A549 (cell line): ENCODE results near the gene KIFBP. TPM values are rescaled to one million over a fixed set of nuclear protein-coding genes. Genes with fewer than 3 reads are reported as not detected.

Experiments
- ATAC-seq, 2 experiments: fragments of 200-7000 bp in 1 of 2; fragments of >200 bp in 1 of 2; cut with Nextera tagmentation in 1 of 2; cut with Tn5 transposase in 1 of 2; 3 replicates each; pipeline versions ENCODE4 v1.8.0 to v1.9.1; 2018 to 2020; ENCODE audit warnings: mild to moderate bottlenecking in 1 of 2, moderate library complexity in 1 of 2
- CTCF ChIA-PET: fragments of 300-600 bp; sonication (Branson Sonifier 250); formaldehyde crosslinking; extraction: SDS; loops from one replicate; lab custom pipeline; 2021; ENCODE audit warnings: antibody characterized with exemption, inconsistent platforms; lab: Yijun Ruan, JAX
- POLR2A ChIA-PET: fragments of 350-600 bp; formaldehyde crosslinking; extraction: SDS; loops from one replicate; lab custom pipeline; 2021; ENCODE audit warnings: antibody characterized with exemption, inconsistent platforms; lab: Yijun Ruan, JAX
- DNase-seq, 2 experiments: peaks; one replicate each; pipeline versions ENCODE4 v3.0.0 to v3.0.0-alpha.2; 2011 to 2016; ENCODE audit warnings: low read depth in 1 of 2, low spot score in 1 of 2
- FAIRE-seq: peaks from 2 replicates; lab custom pipeline; 2011; peaks lifted over from hg19 to GRCh38; lab: Jason Lieb, UNC
- H3K27ac ChIP-seq, 2 experiments: fragments of >200 bp; sonication (Bioruptor Twin); formaldehyde crosslinking; 3 replicates each; pipeline ENCODE4 v1.5.1; 2016 to 2017
- H3K4me1 ChIP-seq: fragments of >200 bp; sonication (Bioruptor Twin); formaldehyde crosslinking; 3 replicates; pipeline ENCODE4 v1.6.1; 2016
- H3K4me2 ChIP-seq: fragments of >200 bp; sonication (Bioruptor Twin); formaldehyde crosslinking; 3 replicates; pipeline ENCODE4 v1.6.1; 2016
- H3K4me3 ChIP-seq: fragments of >200 bp; sonication (Bioruptor Twin); formaldehyde crosslinking; 3 replicates; pipeline ENCODE4 v1.5.1; 2016
- H3K9me3 ChIP-seq: fragments of >200 bp; sonication (Bioruptor Twin); formaldehyde crosslinking; 3 replicates; pipeline ENCODE4 v1.6.1; 2016
- CBX8 ChIP-seq: fragments of 200-600 bp; sonication (generic); IDR thresholded peaks from 2 replicates; pipeline ENCODE4 v1.6.1; 2016
- CEBPB ChIP-seq, 2 experiments: fragments of >200 bp in 1 of 2; sonication (Bioruptor Twin) in 1 of 2; formaldehyde crosslinking in 1 of 2; IDR thresholded peaks; 2 replicates each; pipeline ENCODE4 v1.6.1; 2012 to 2016
- CHD2 ChIP-seq: fragments of 150-350 bp; IDR thresholded peaks from 2 replicates; pipeline ENCODE4 v1.6.1; 2014; ENCODE audit warnings: low read length; ENCODE audit not compliant: partially characterized antibody
- EP300 ChIP-seq, 2 experiments: fragments of >200 bp; sonication (Bioruptor Twin); formaldehyde crosslinking; IDR thresholded peaks; 2 replicates in 1 of 2; 3 replicates in 1 of 2; pipeline ENCODE4 v1.6.1; 2016 to 2017
- ESRRA ChIP-seq: fragments of 150-350 bp; IDR thresholded peaks from 2 replicates; pipeline ENCODE4 v1.6.1; 2014; ENCODE audit warnings: mild to moderate bottlenecking, low read length, borderline replicate concordance
- FOSL2 ChIP-seq, 2 experiments: fragments of 450-650 bp in 1 of 2; fragments of >200 bp in 1 of 2; sonication (Bioruptor Twin) in 1 of 2; formaldehyde crosslinking; IDR thresholded peaks; 2 replicates each; pipeline versions ENCODE4 v1.5.0 to v1.6.1; 2016 to 2020; ENCODE audit warnings: mild to moderate bottlenecking in 1 of 2, moderate library complexity in 1 of 2
- FOXS1 ChIP-seq: fragments of 250-450 bp; sonication (Bioruptor Pico); IDR thresholded peaks from 2 replicates; pipeline ENCODE4 v1.5.0; 2020; ENCODE audit warnings: mild to moderate bottlenecking, moderate library complexity
- HEYL ChIP-seq: fragments of 250-450 bp; sonication (Bioruptor Pico); IDR thresholded peaks from 2 replicates; pipeline ENCODE4 v1.8.0; 2021; ENCODE audit warnings: mild to moderate bottlenecking, moderate library complexity
- HMGXB4 ChIP-seq: fragments of 250-450 bp; sonication (Bioruptor Pico); IDR thresholded peaks from 2 replicates; pipeline ENCODE4 v1.5.0; 2021; ENCODE audit warnings: mild to moderate bottlenecking, moderate library complexity, borderline replicate concordance
- HOXA7 ChIP-seq: fragments of 250-450 bp; sonication (Bioruptor Pico); IDR thresholded peaks from 2 replicates; pipeline ENCODE4 v1.5.0; 2020; ENCODE audit warnings: mild to moderate bottlenecking, moderate library complexity
- HOXB13 ChIP-seq: fragments of 250-450 bp; sonication (Bioruptor Pico); IDR thresholded peaks from 2 replicates; pipeline ENCODE4 v1.5.0; 2020; ENCODE audit warnings: low read depth, mild to moderate bottlenecking, moderate library complexity
- JUN ChIP-seq, 2 experiments: fragments of >200 bp; sonication (Bioruptor Twin); formaldehyde crosslinking; IDR thresholded peaks; 2 replicates in 1 of 2; 3 replicates in 1 of 2; pipeline ENCODE4 v1.6.1; 2016 to 2017
- JUNB ChIP-seq: fragments of >200 bp; sonication (Bioruptor Twin); formaldehyde crosslinking; IDR thresholded peaks from 2 replicates; pipeline ENCODE4 v1.6.1; 2016
- MAFK ChIP-seq: fragments of 450-650 bp; IDR thresholded peaks from 2 replicates; pipeline ENCODE4 v1.6.1; 2014; ENCODE audit not compliant: partially characterized antibody
- NFE2L2 ChIP-seq: fragments of 150-350 bp; conservative IDR thresholded peaks from 2 replicates; pipeline ENCODE4 v1.6.1; 2014; ENCODE audit warnings: low read length
- PBX3 ChIP-seq: IDR thresholded peaks from 2 replicates; pipeline ENCODE4 v1.6.1; 2012
- RCOR1 ChIP-seq: fragments of 150-350 bp; IDR thresholded peaks from 2 replicates; pipeline ENCODE4 v1.6.1; 2014; ENCODE audit warnings: antibody characterized with exemption, low read length, low read depth
- SMC3 ChIP-seq: fragments of >200 bp; sonication (Bioruptor Twin); formaldehyde crosslinking; IDR thresholded peaks from 3 replicates; pipeline ENCODE4 v1.6.1; 2018; ENCODE audit warnings: inconsistent platforms
- ZC3H11A ChIP-seq: fragments of 450-650 bp; IDR thresholded peaks from 2 replicates; pipeline ENCODE4 v1.6.1; 2014; ENCODE audit warnings: antibody characterized with exemption, mild to moderate bottlenecking
- ZSCAN20 ChIP-seq: fragments of 250-450 bp; sonication (Bioruptor Pico); IDR thresholded peaks from 2 replicates; pipeline ENCODE4 v1.8.0; 2022; ENCODE audit warnings: mild to moderate bottlenecking, moderate library complexity
- WGBS: methylation state at CpG from one replicate; pipeline ENCODE4 v1.1.6; 2017; ENCODE audit errors: missing lambda C conversion rate; 5-methylcytosine and 5-hydroxymethylcytosine counted together
- polyA plus RNA-seq, 4 experiments: library from polyadenylated mRNA; depleted of rRNA in 3 of 4; stranded (reverse); fragments of >200 nt; fragmentation: RNase III in 1 of 4; extraction: RNeasy Plus Mini Kit Qiagen cat#74134 plus additional on column Dnase treatment in 1 of 4; gene quantifications; 2 replicates in 3 of 4; 3 replicates in 1 of 4; pipeline ENCODE4 v1.2.3, GENCODE V29; 2011 to 2017
- TF ChIP-seq, protein P1 (sequence below): IDR thresholded peaks from 2 replicates; pipeline ENCODE4 v1.6.1; 2012; ENCODE audit warnings: low read depth, borderline replicate concordance
- TF ChIP-seq, protein P2 (sequence below): fragments of >200 bp; sonication (Bioruptor Twin); formaldehyde crosslinking; IDR thresholded peaks from 3 replicates; pipeline ENCODE4 v1.6.1; 2016
- TF ChIP-seq, protein P3 (sequence below): IDR thresholded peaks from 2 replicates; pipeline ENCODE4 v1.6.1; 2012

Gene KIFBP
- polyA plus RNA-seq, 2 of the 4 experiments (the other 2 are of a cell fraction): 36.1 to 53.8 TPM

DNA sequence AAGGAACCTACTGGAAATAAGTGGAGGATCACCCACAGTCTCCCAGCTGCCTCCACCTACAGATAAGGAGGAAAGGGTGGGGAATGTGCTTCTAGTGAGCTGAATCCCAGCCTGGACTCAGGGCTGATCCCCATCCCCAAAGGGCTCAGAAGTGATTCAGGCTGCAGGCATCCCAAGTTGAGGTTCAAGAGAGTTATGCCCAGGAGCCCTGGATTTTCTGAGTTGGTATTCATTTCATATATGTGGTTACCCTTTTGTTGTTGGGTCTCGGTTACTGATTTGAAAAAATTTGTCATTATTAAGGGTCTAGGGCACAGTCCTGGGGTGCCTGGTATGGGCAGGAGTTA is 69.3 kb downstream of the KIFBP start:
- no peak for TF ChIP-seq HEYL
- no peak for TF ChIP-seq HOXA7 (CRISPR knock-in tag)
- TF ChIP-seq, protein P1, sequence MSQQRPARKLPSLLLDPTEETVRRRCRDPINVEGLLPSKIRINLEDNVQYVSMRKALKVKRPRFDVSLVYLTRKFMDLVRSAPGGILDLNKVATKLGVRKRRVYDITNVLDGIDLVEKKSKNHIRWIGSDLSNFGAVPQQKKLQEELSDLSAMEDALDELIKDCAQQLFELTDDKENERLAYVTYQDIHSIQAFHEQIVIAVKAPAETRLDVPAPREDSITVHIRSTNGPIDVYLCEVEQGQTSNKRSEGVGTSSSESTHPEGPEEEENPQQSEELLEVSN: no peak
- TF ChIP-seq, protein P2, sequence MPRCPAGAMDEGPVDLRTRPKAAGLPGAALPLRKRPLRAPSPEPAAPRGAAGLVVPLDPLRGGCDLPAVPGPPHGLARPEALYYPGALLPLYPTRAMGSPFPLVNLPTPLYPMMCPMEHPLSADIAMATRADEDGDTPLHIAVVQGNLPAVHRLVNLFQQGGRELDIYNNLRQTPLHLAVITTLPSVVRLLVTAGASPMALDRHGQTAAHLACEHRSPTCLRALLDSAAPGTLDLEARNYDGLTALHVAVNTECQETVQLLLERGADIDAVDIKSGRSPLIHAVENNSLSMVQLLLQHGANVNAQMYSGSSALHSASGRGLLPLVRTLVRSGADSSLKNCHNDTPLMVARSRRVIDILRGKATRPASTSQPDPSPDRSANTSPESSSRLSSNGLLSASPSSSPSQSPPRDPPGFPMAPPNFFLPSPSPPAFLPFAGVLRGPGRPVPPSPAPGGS: no peak
- TF ChIP-seq HMGXB4 (CRISPR knock-in tag): no peak
- TF ChIP-seq ZC3H11A: no peak
- TF ChIP-seq CHD2: no peak
- no peak for TF ChIP-seq NFE2L2
- TF ChIP-seq SMC3: no peak
- Histone ChIP-seq H3K27ac (peak overlapping the region; percentile 29 to 67; a peak in 4 of 6 replicates), H3K9me3 (no peaks in the 10 kb centered on the region), H3K4me2 (no peak overlapping the region), H3K4me3 (no peak overlapping the region), H3K4me1 (peaks cover 22% of the 10 kb centered on the region)
- no peak for DNase-seq
- FAIRE-seq: no peak
- CTCF ChIA-PET: no interaction called here
- no peak for ATAC-seq
- POLR2A ChIA-PET: no interaction called here
- WGBS: 0% methylated on average over 1 of the region's 1 CpG

DNA sequence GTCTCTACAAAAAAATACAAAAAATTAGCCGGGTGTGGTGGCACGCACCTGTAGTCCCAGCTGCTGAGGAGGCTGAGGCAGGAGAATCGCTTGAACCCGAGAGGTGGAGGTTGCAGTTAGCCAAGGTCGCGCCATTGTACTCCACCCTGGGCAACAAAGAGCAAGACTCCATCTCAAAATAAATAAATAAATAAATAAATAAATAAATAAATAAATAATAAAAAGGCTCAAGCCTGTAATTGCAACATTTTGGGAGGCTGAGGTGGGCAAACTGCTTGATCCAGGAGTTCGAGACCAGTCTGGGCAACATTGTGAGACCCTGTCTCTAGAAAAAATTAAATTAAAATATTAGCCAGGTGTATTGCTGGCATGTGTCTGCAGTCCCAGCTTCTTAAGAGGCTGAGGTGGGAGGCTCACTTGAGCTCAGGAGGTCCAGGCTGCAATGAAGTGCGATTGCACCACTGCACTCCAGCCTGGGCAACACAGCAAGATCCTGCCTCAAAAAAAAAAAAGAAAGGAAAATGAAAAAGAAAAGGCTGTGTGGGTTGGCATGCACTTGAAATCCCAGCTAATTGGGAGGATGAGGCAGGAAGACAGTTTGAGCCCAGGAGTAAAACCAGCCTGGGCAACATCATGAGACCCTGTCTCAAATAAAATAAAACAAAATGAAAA is 71.7 kb downstream of the KIFBP start:
- ChIA-PET POLR2A (interaction anchor here (0.6 kb wide), 1 partner anchor 24 kb away, joined by 3 read pairs; no protein-coding TSS in a partner anchor), CTCF (interaction anchor here (1.1 to 1.5 kb wide), 3 partner anchors 13 to 34 kb away, joined by 3 to 5 read pairs (median 4); no protein-coding TSS in a partner anchor)
- Histone ChIP-seq H3K4me1 (peaks cover 22% of the 10 kb centered on the region), H3K27ac (peak overlapping the region; percentile 85 to 88; a peak in 5 of 6 replicates), H3K9me3 (no peaks in the 10 kb centered on the region), H3K4me3 (no peak overlapping the region), H3K4me2 (peak overlapping the region; percentile 76; the same call in 1 of the 3 replicates)
- FAIRE-seq (no peak), DNase-seq (no peak), ATAC-seq (no peak)
- WGBS: 93% methylated on average over 8 of the region's 8 CpGs
- TF ChIP-seq ZC3H11A: peak; percentile 57
- no peak for TF ChIP-seq FOXS1 (CRISPR knock-in tag)

GRCh38 chr10:69061305-69062161 is 72.9 kb downstream of the KIFBP start:
- H3K4me1 ChIP-seq: peaks cover 32% of the 10 kb centered on the region
- ATAC-seq: peak; percentile 82 to 87
- no peaks in the 10 kb centered on the region for H3K9me3 ChIP-seq
- ChIA-PET POLR2A (interaction anchor here (0.7 kb wide), 1 partner anchor 26 kb away, joined by 3 read pairs; the partner anchor contains the start of gene SRGN), CTCF (interaction anchor here (0.8 to 1.2 kb wide), 3 partner anchors 31 to 57 kb away, joined by 3 to 4 read pairs (median 3); no protein-coding TSS in a partner anchor)
- 13% methylated on average over 20 of the region's 20 CpGs for WGBS
- peak; percentile 69 to 84 for DNase-seq
- H3K4me2 ChIP-seq: peak overlapping the region; percentile 76
- FAIRE-seq: no peak
- H3K4me3 ChIP-seq: peak overlapping the region; percentile 15
- peak overlapping the region; percentile 85 to 88 for H3K27ac ChIP-seq
- TF ChIP-seq HOXB13 (0 out of 2 replicates have a peak, but pooled peaks have one; percentile 25), MAFK (peak; percentile 29), EP300 (IDR thresholded peaks at IDR 0.05) (peak in 1 of 2 experiments; percentile 66; a peak in 1 of 5 replicates), CBX8 (no peak), PBX3 (no peak), JUN (IDR thresholded peaks at IDR 0.05) (peak in 1 of 2 experiments; percentile 25; a peak in 1 of 5 replicates), RCOR1 (no peak), CEBPB (IDR thresholded peaks at IDR 0.05) (peak; percentile 97 to 98), JUNB (peak; percentile 55), ESRRA (no peak; the same call in 1 of the 2 replicates), FOSL2 (IDR thresholded peaks at IDR 0.05) (no peak), FOSL2 (CRISPR knock-in tag; IDR thresholded peaks at IDR 0.05) (peak; percentile 56; the same call in 1 of the 2 replicates), ZSCAN20 (CRISPR knock-in tag) (no peak)
- TF ChIP-seq, protein P1: peak; percentile 23; the same call in 1 of the 2 replicates
- TF ChIP-seq, protein P2: 0 out of 3 replicates have a peak, but pooled peaks have one; percentile 50
- TF ChIP-seq, protein P3, sequence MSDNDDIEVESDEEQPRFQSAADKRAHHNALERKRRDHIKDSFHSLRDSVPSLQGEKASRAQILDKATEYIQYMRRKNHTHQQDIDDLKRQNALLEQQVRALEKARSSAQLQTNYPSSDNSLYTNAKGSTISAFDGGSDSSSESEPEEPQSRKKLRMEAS: peak; percentile 42
